Smooth muscle cell of the coronary artery (primary cell): Measurements from ENCODE around the gene A2ML1. TPM values are rescaled to one million over a fixed set of nuclear protein-coding genes. Genes with fewer than 3 reads are reported as not detected.

Experiments
- total RNA-seq: library from RNA; depleted of rRNA; stranded (reverse); fragments of >200 nt; gene quantifications from 2 replicates; pipeline ENCODE4 v1.2.3, GENCODE V29; 2014; ENCODE audit warnings: low replicate concordance

Gene A2ML1
- total RNA-seq: under 0.01 TPM in 1 of 2 replicates, not detected in the other

DNA sequence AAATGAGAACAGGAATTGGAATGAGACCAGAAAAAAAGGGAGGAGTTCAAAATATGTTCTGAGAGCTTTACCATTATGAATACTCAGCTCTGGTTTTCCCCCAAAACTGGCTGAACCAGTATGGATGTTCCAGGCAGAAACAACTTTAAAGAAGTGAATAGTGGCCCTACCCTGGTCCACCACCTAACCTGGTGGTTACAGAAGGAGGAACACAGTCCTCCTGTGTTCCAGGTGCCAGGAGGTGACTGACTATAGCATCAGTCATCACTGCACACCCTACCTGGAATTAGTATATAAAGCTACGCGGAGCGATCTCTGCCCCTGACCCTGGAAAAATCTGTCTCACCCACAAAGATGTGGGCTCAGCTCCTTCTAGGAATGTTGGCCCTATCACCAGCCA is at the start of gene A2ML1:
TSS of gene A2ML1 (plus strand) at position 324 of the 400 bp plus-strand sequence. CDS start at position 355, 31 bp downstream.

DNA sequence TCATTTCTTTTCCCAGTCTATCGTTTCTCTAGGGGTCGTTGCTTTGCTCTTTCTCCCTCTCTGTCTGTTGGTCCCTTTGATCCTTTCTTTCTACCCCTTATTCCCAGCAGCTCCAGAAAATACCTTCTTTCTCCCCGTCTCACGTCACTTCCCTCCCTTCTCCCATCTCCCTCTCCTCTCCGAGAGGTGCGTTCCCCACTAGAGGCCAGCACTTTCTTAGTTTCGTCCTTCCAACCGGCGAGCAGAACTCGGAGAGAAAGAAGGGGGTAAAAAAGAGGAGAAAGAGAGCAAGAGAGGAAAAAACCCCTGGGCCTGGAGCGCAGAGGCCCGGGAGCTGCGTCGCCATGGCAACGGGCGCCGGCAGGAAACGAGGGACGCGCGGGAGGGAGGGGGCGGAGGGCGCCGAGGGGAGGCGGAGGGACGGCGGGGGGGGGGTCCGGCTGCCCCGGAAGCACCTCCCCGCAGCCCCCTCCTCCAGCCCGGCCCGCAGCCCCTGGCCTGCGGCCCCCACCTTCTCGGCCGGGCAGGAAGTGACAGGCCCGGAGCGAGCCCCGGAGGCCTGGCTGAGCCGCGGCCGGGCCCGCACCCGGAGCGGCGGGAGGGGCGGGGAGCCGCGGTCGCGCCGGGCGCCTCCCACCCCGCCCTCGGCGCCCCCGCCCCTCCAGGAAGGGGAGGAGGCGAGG is 91.8 kb downstream of the A2ML1 start, which contains the start of gene PHC1:
TSS of gene PHC1 (plus strand) at position 477 of the 683 bp plus-strand sequence. CDS start 3,169 bp downstream, outside the sequence.

Other genes with a start within 250 kb of the A2ML1 start
- gene AICDA, start 209.8 kb upstream of the A2ML1 start, total RNA-seq: 0.08 TPM in 1 of 2 replicates, not detected in the other
- gene MFAP5, start 159.8 kb upstream of the A2ML1 start, total RNA-seq: 124 and 415 TPM in 2 replicates
- 25.0 and 35.6 TPM in 2 replicates for gene RIMKLB, start 124.6 kb upstream of the A2ML1 start, total RNA-seq
- 8.3 and 11.6 TPM in 2 replicates for gene PHC1, start 91.9 kb downstream of the A2ML1 start, total RNA-seq
- 300 and 588 TPM in 2 replicates for gene M6PR, start 127.0 kb downstream of the A2ML1 start, total RNA-seq
- gene KLRG1, start 166.9 kb downstream of the A2ML1 start, total RNA-seq: 0.15 and 0.35 TPM in 2 replicates